Activated CD8-positive, alpha-beta memory T cell treated with anti-CD3 and anti-CD28 coated beads for 4 hours (primary cell): ENCODE results near the gene EED.
"Not testable (repeated sequence)": the region's sequence is repeated elsewhere in the genome, so short reads cannot be mapped to it uniquely, and the experiment has no call there.

Experiments
- DNase-seq, 2 donors: peaks; one replicate each; pipeline ENCODE4 v3.0.0-alpha.2; 2020; ENCODE audit warnings: low read depth in 2 of 2

Gene EED

DNA sequence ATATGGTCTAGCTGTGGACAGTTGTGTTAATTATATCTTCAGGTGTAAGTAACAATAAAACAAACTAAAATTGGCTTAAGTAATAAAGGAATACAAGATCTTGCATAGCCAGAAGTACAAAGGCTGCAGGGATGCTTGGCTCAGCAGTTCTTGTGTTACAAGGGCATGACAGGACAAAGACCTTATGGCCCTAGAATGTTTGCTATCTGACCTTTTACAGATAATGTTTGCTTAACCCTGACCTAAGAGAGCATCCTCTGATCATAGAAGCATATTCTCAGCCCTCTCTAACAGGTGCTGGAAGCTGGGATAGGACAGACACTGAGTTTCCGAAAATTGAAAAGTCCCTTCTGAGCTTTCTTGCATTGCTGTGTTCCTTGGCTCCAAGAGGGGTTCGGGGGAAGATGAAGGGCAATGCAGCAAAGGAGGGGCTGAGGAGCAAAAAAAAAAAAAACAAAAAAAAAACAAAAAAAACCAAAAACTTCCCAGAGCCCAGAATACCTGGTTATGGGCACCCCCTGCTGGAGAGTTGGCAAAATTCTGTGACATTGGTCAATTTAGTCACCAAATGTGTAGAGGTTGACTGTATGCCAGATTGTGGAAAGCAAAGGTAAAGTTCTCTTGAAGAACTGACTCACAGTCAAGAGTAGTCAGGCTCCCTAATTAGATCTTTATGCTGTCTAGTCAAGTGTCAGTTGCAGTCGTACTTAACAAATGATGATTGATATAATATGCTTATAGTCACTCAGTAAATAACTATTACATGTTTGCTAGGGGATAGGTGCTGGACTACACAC, 47.1 kb downstream of the EED start:
- DNase-seq = peak; percentile 23 to 29

DNA sequence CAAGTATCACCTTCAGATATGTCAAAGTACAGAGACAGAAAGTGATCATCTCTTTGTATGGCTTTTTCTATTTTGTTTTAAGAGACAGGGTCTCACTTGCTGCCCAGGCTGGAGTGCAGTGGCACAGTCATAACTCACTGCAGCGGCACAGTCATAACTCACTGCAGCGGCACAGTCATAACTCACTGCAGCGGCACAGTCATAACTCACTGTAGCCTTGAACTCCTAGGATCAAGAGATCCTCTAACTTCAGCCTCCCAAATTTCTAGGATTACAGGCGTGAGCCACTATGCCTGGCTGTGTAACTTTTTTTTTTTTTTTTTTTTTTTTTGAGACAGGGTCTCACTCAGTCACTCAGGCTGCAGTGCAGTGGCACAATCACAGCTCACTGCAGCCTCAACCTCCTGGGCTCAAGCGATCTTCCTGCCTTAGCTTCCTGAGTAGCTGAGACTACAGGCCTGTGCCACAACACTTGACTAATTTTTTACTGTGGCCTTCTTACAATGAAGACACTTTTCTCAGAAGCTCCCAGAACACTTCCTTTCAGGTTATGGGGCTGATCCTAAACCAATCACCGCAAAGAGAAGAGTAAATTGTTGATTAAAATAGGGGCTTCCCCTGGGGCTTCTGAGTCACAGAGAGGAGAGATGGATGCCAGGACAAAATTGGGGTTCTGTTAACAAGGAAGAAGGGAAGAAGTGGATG, 48.5 kb downstream of the EED start:
- DNase-seq = no peak

DNA sequence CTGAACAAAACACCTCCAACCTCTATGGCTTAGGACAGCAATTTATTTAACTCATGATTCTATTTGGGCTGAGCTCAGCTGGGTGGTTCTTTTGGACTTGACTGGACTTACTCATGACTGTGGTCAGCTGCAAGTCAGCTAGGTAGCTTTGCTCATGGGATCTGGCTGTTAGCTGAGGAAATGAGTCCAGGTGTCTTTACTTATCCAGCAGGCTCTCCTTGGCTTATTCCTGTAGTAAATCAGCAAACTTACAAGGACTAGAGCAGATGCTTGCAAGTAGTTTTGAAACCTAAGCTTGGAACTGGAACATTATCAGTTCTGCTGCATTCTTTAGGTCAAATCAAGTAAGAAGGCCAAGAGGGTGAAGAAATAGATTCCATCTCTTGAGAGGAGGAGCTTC, 49.5 kb downstream of the EED start:
- no peak for DNase-seq

DNA sequence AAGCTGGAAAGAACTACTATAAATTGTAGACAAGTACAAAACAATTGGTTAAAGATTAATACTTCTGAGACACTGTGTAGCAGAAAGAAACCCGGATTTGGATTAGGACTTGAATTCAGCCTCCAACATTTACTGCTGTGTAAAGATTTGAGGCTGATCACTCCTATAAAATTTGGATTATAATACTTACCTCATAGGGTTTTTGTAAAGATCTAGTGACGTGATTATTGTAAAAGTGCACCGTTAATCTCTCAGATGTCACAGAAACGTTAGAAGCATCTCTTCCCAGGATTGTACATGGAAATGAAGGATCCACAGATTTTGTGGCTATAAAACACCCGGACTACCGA, 57.2 kb downstream of the EED start:
- no peak for DNase-seq

- DNase-seq = peak; percentile 86 to 87
Measured at GRCh38 chr11:86302092-86302793, 57.7 kb downstream of the EED start, which contains the start of gene HIKESHI. TSS of gene HIKESHI (plus strand) at chr11:86302240. CDS start at chr11:86302449, 209 bp downstream.

GRCh38 chr11:86303257-86303656, 58.7 kb downstream of the EED start:
- DNase-seq = no peak

DNA sequence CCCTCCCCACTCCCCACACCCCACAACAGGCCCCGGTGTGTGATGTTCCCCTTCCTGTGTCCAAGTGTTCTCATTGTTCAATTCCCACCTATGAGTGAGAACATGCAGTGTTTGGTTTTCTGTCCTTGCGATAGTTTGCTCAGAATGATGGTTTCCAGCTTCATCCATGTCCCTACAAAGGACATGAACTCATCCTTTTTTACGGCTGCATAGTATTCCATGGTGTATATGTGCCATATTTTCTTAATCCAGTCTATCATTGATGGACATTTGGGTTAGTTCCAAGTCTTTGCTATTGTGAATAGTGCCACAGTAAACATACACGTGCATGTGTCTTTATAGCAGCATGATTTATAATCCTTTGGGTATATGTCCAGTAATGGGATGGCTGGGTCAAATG, 64.2 kb downstream of the EED start:
- DNase-seq = not testable (repeated sequence)

GRCh38 chr11:86313793-86314192, 69.2 kb downstream of the EED start:
- DNase-seq = no peak

DNA sequence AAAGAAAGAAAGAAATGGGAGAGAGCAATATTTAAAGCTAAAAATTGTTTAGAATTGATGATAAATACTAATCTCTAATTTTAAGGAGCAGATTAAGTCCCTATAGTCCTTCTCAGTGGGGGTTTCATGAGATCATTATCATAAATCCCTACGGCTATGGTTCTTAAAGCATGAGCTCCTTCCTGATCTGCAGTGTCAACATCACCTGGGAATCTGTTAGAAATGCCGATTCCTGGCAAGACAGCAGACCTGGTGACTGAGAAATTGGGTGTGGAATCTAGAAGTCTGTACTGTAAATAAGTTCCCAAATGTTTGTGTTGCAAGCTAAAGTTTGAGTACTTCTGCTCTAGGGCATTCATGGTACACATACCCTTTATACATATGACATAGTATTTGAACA, 70.1 kb downstream of the EED start:
- no peak for DNase-seq
